ENCODE data around the gene CCL20. TPM values are rescaled to one million over a fixed set of nuclear protein-coding genes. Genes with fewer than 3 reads are reported as not detected.

The CCL20 gene
- total RNA-seq, 2 experiments from 2014 or later: not detected

- Histone ChIP-seq H4K20me1 (ENCODE audit: insufficient read depth, low read length) (no peaks in the 10 kb centered on the region), H3K9me3 (ENCODE audit: low read length) (no peaks in the 10 kb centered on the region), H3K79me2 (ENCODE audit: insufficient read depth, low read depth, low read length) (no peaks in the 10 kb centered on the region), H3K27ac (ENCODE audit: low read depth, low read length, poor library complexity, severe bottlenecking) (no peak overlapping the region), H3K36me3 (ENCODE audit: insufficient read depth, low read length) (no peaks in the 10 kb centered on the region), H3K4me1 (ENCODE audit: insufficient read depth, low read length, poor library complexity, severe bottlenecking) (no peaks in the 10 kb centered on the region), H3K9me2 (ENCODE audit: insufficient read depth, low read length) (no peaks in the 10 kb centered on the region), H3K4me3 (ENCODE audit: low read depth, low read length, poor library complexity, severe bottlenecking) (no peak overlapping the region), H3K4me2 (ENCODE audit: low read length) (no peak overlapping the region), H2AFZ (ENCODE audit: low read length) (no peak overlapping the region)
- POLR2A ChIA-PET: interaction anchor here (0.6 kb wide), 1 partner anchor 1211 kb away, joined by 3 read pairs; no protein-coding TSS in a partner anchor
- no peak for TF ChIP-seq EZH2phosphoT487 (IDR thresholded peaks at IDR 0.05; ENCODE audit: borderline replicate concordance, low read depth, low read length)
- TF ChIP-seq CTCF (conservative IDR thresholded peaks at IDR 0.05; ENCODE audit: low read length): no peak
- CTCF ChIA-PET (ENCODE audit: unreplicated experiment): no interaction called here
- BruUV-seq (replicated peaks): no TSS peak
- intact Hi-C loops (cut with micrococcal nuclease; ENCODE audit: unreplicated experiment): no loop called here
- no peak for DNase-seq (ENCODE audit: low spot score)
Measured at GRCh38 chr2:227802882-227803281, 10.8 kb upstream of the CCL20 start.

- no peak for DNase-seq (ENCODE audit: low spot score)
- Histone ChIP-seq H3K4me1 (ENCODE audit: insufficient read depth, low read length, poor library complexity, severe bottlenecking) (no peaks in the 10 kb centered on the region), H2AFZ (ENCODE audit: low read length) (no peak overlapping the region), H3K4me2 (ENCODE audit: low read length) (no peak overlapping the region), H3K4me3 (ENCODE audit: low read depth, low read length, poor library complexity, severe bottlenecking) (no peak overlapping the region), H3K36me3 (ENCODE audit: insufficient read depth, low read length) (no peaks in the 10 kb centered on the region), H3K79me2 (ENCODE audit: insufficient read depth, low read depth, low read length) (no peaks in the 10 kb centered on the region), H3K9me3 (ENCODE audit: low read length) (no peaks in the 10 kb centered on the region), H3K27ac (ENCODE audit: low read depth, low read length, poor library complexity, severe bottlenecking) (no peak overlapping the region), H3K9me2 (ENCODE audit: insufficient read depth, low read length) (no peaks in the 10 kb centered on the region), H4K20me1 (ENCODE audit: insufficient read depth, low read length) (no peaks in the 10 kb centered on the region)
- CTCF ChIA-PET (ENCODE audit: unreplicated experiment): no interaction called here
- BruUV-seq (replicated peaks): no TSS peak
- no peak for TF ChIP-seq CTCF (conservative IDR thresholded peaks at IDR 0.05; ENCODE audit: low read length)
- no peak for TF ChIP-seq EZH2phosphoT487 (IDR thresholded peaks at IDR 0.05; ENCODE audit: borderline replicate concordance, low read depth, low read length)
- POLR2A ChIA-PET: no interaction called here
- intact Hi-C loops (cut with micrococcal nuclease; ENCODE audit: unreplicated experiment): no loop called here
Measured at GRCh38 chr2:227804975-227805374, 8.7 kb upstream of the CCL20 start.

GRCh38 chr2:227805578-227805977 lies 8.1 kb upstream of the CCL20 start:
- no peaks in the 10 kb centered on the region for H3K36me3 ChIP-seq (ENCODE audit: insufficient read depth, low read length)
- H4K20me1 ChIP-seq (ENCODE audit: insufficient read depth, low read length): no peaks in the 10 kb centered on the region
- no peaks in the 10 kb centered on the region for H3K9me3 ChIP-seq (ENCODE audit: low read length)
- no peak overlapping the region for H3K4me3 ChIP-seq (ENCODE audit: low read depth, low read length, poor library complexity, severe bottlenecking)
- H3K4me1 ChIP-seq (ENCODE audit: insufficient read depth, low read length, poor library complexity, severe bottlenecking): no peaks in the 10 kb centered on the region
- intact Hi-C loops (cut with micrococcal nuclease; ENCODE audit: unreplicated experiment): no loop called here
- ChIA-PET CTCF (ENCODE audit: unreplicated experiment) (no interaction called here), POLR2A (no interaction called here)
- no peaks in the 10 kb centered on the region for H3K79me2 ChIP-seq (ENCODE audit: insufficient read depth, low read depth, low read length)
- no peak overlapping the region for H2AFZ ChIP-seq (ENCODE audit: low read length)
- no peak for DNase-seq (ENCODE audit: low spot score)
- BruUV-seq (replicated peaks): no TSS peak
- no peak overlapping the region for H3K4me2 ChIP-seq (ENCODE audit: low read length)
- H3K27ac ChIP-seq (ENCODE audit: low read depth, low read length, poor library complexity, severe bottlenecking): no peak overlapping the region
- TF ChIP-seq CTCF (conservative IDR thresholded peaks at IDR 0.05; ENCODE audit: low read length) (no peak), EZH2phosphoT487 (IDR thresholded peaks at IDR 0.05; ENCODE audit: borderline replicate concordance, low read depth, low read length) (no peak)
- no peaks in the 10 kb centered on the region for H3K9me2 ChIP-seq (ENCODE audit: insufficient read depth, low read length)

Measured in OCI-LY7 (cell line).